ENCODE results near the gene TMPRSS7. TPM values are rescaled to one million over a fixed set of nuclear protein-coding genes. Genes with fewer than 3 reads are reported as not detected.

The TMPRSS7 gene
- total RNA-seq, 1 experiment from 2014 or later: not detected

DNA sequence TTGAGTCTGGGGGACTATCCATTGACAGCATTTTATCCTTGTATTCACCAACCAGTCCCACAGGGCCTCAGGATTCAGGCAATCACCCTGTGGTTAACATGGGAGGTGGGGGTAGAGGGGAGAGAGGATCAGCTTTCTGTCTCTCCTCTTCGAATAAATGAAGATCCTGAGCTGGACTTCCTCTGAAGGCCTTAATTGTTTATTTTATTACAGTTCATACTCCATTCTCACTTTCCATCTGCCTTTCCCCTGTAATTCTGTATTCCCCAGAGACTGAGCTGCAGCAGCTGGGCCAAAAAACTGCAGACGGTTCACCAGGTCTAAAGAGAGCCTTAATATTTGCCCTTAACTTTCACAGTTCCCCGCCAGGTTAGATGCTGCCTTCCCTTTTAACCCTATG lies 23.9 kb upstream of the TMPRSS7 start (continued):
- TF ChIP-seq, protein P1, sequence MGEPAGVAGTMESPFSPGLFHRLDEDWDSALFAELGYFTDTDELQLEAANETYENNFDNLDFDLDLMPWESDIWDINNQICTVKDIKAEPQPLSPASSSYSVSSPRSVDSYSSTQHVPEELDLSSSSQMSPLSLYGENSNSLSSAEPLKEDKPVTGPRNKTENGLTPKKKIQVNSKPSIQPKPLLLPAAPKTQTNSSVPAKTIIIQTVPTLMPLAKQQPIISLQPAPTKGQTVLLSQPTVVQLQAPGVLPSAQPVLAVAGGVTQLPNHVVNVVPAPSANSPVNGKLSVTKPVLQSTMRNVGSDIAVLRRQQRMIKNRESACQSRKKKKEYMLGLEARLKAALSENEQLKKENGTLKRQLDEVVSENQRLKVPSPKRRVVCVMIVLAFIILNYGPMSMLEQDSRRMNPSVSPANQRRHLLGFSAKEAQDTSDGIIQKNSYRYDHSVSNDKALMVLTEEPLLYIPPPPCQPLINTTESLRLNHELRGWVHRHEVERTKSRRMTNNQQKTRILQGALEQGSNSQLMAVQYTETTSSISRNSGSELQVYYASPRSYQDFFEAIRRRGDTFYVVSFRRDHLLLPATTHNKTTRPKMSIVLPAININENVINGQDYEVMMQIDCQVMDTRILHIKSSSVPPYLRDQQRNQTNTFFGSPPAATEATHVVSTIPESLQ (CRISPR knock-in tag; IDR thresholded peaks at IDR 0.05): no peak

DNA sequence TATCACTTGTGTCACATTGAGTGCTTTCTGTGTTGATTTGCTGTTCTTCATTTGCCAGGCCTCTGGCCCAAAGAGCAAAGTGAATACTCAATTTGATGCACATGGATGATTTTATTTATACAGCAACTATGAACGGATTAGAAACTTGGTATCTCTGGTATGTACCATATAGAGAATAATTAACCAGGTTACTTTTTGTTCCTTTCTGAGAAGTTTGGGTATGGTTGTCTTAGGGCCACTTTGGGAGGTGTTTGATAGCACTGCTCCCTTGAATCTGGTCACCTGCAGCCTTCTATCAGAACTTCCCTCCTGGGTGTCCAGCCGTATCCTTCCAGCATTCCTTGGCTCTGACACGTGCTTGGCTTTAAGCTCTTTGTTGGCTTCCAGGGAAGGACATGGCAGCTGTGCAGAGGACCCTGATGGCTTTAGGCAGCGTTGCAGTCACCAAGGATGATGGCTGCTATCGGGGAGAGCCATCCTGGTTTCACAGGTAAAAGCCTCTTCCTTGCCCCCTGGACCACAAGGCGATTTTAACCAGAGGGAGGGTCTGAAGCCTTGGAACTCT lies 23.1 kb upstream of the TMPRSS7 start:
- POLR2A ChIA-PET: no interaction called here
- Mint-ChIP-seq H3K27me3 (ENCODE audit: low read depth) (no peaks in the 10 kb centered on the region), H3K27ac (no peak overlapping the region; the same call in 1 of the 2 replicates), H3K36me3 (no peaks in the 10 kb centered on the region), H3K9me3 (no peaks in the 10 kb centered on the region), H3K4me3 (no peak overlapping the region), H3K4me1 (peaks cover 9% of the 10 kb centered on the region; the same call in 1 of the 2 replicates)
- ATAC-seq (no peak), DNase-seq (ENCODE audit: low spot score) (no peak)
- CTCF ChIA-PET: interaction anchor here (0.6 to 3.4 kb wide), 2 partner anchors 11 to 320 kb away, joined by 3 to 95 read pairs; partner anchors contain the start of gene TAGLN3
- TF ChIP-seq NFE2L1 (CRISPR knock-in tag; IDR thresholded peaks at IDR 0.05) (no peak), GRHL2 (CRISPR knock-in tag; IDR thresholded peaks at IDR 0.05; ENCODE audit: insufficient replicate concordance, severe bottlenecking) (no peak)
- TF ChIP-seq, protein P2, sequence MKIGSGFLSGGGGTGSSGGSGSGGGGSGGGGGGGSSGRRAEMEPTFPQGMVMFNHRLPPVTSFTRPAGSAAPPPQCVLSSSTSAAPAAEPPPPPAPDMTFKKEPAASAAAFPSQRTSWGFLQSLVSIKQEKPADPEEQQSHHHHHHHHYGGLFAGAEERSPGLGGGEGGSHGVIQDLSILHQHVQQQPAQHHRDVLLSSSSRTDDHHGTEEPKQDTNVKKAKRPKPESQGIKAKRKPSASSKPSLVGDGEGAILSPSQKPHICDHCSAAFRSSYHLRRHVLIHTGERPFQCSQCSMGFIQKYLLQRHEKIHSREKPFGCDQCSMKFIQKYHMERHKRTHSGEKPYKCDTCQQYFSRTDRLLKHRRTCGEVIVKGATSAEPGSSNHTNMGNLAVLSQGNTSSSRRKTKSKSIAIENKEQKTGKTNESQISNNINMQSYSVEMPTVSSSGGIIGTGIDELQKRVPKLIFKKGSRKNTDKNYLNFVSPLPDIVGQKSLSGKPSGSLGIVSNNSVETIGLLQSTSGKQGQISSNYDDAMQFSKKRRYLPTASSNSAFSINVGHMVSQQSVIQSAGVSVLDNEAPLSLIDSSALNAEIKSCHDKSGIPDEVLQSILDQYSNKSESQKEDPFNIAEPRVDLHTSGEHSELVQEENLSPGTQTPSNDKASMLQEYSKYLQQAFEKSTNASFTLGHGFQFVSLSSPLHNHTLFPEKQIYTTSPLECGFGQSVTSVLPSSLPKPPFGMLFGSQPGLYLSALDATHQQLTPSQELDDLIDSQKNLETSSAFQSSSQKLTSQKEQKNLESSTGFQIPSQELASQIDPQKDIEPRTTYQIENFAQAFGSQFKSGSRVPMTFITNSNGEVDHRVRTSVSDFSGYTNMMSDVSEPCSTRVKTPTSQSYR (CRISPR knock-in tag; IDR thresholded peaks at IDR 0.05): no peak

DNA sequence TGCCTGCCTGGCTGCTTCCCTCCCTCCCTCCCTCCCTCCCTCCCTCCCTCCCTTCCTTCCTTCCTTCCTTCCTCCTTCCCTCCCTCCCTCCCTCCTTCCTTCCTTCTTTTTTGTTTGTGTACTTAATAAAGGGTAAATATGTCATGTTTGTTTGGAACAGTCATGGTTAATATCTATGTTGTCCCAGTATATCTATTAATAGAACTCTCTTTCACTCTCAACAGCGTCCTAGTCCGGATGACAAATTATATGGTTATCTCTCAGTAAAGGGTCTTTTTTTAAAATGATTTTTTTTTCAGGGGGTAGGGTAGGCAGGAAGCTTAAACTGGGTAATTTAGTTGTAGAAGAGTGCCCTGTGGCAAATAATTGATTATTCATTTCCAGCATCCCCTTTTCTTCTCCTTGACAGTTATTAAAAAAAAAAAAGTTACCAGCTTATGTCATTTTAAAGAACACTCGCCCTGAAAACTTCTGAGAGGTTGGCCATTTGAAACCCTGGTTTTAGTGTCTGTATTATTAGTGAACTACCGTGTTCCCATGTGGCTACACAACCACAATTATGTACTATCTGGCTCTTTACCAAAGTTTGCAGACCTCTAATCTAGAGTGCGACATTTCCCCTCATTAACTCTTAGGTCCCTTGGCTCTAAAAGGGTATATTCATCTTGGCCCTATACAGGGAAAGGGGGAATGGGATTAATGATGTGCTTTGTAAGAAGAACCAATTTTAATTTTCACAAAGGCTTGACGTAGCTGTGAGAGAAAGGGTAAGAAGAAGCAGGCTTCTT lies 22.1 kb upstream of the TMPRSS7 start:
- Mint-ChIP-seq H3K4me1 (peaks cover 9% of the 10 kb centered on the region; the same call in 1 of the 2 replicates), H3K27me3 (ENCODE audit: low read depth) (no peaks in the 10 kb centered on the region), H3K9me3 (no peaks in the 10 kb centered on the region), H3K4me3 (no peak overlapping the region), H3K27ac (no peak overlapping the region), H3K36me3 (no peaks in the 10 kb centered on the region)
- ChIA-PET CTCF (interaction anchor here (0.6 to 3.4 kb wide), 35 partner anchors 8 to 435 kb away, joined by 3 to 150 read pairs (median 8); partner anchors contain the start of genes ABHD10, TAGLN3 and TMPRSS7), POLR2A (interaction anchor here (0.7 to 1.7 kb wide), 3 partner anchors 13 to 152 kb away, joined by 3 to 6 read pairs (median 4); partner anchors contain the start of gene TAGLN3)
- ATAC-seq: no peak
- DNase-seq (ENCODE audit: low spot score): no peak
- TF ChIP-seq ETV6 (CRISPR knock-in tag; IDR thresholded peaks at IDR 0.05) (no peak), FOXP1 (CRISPR knock-in tag; IDR thresholded peaks at IDR 0.05; ENCODE audit: borderline replicate concordance) (no peak), NR3C1 (CRISPR knock-in tag; conservative IDR thresholded peaks at IDR 0.05; ENCODE audit: low read depth) (no peak), ZNF671 (CRISPR knock-in tag; IDR thresholded peaks at IDR 0.05) (no peak), CBFB (CRISPR knock-in tag; IDR thresholded peaks at IDR 0.05; ENCODE audit: low read depth) (no peak)
- TF ChIP-seq, protein P3, sequence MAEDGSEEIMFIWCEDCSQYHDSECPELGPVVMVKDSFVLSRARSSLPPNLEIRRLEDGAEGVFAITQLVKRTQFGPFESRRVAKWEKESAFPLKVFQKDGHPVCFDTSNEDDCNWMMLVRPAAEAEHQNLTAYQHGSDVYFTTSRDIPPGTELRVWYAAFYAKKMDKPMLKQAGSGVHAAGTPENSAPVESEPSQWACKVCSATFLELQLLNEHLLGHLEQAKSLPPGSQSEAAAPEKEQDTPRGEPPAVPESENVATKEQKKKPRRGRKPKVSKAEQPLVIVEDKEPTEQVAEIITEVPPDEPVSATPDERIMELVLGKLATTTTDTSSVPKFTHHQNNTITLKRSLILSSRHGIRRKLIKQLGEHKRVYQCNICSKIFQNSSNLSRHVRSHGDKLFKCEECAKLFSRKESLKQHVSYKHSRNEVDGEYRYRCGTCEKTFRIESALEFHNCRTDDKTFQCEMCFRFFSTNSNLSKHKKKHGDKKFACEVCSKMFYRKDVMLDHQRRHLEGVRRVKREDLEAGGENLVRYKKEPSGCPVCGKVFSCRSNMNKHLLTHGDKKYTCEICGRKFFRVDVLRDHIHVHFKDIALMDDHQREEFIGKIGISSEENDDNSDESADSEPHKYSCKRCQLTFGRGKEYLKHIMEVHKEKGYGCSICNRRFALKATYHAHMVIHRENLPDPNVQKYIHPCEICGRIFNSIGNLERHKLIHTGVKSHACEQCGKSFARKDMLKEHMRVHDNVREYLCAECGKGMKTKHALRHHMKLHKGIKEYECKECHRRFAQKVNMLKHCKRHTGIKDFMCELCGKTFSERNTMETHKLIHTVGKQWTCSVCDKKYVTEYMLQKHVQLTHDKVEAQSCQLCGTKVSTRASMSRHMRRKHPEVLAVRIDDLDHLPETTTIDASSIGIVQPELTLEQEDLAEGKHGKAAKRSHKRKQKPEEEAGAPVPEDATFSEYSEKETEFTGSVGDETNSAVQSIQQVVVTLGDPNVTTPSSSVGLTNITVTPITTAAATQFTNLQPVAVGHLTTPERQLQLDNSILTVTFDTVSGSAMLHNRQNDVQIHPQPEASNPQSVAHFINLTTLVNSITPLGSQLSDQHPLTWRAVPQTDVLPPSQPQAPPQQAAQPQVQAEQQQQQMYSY (CRISPR knock-in tag; IDR thresholded peaks at IDR 0.05): no peak
- TF ChIP-seq, protein P4, sequence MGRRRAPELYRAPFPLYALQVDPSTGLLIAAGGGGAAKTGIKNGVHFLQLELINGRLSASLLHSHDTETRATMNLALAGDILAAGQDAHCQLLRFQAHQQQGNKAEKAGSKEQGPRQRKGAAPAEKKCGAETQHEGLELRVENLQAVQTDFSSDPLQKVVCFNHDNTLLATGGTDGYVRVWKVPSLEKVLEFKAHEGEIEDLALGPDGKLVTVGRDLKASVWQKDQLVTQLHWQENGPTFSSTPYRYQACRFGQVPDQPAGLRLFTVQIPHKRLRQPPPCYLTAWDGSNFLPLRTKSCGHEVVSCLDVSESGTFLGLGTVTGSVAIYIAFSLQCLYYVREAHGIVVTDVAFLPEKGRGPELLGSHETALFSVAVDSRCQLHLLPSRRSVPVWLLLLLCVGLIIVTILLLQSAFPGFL (CRISPR knock-in tag; IDR thresholded peaks at IDR 0.05; ENCODE audit: borderline replicate concordance): no peak
- TF ChIP-seq, protein P5, sequence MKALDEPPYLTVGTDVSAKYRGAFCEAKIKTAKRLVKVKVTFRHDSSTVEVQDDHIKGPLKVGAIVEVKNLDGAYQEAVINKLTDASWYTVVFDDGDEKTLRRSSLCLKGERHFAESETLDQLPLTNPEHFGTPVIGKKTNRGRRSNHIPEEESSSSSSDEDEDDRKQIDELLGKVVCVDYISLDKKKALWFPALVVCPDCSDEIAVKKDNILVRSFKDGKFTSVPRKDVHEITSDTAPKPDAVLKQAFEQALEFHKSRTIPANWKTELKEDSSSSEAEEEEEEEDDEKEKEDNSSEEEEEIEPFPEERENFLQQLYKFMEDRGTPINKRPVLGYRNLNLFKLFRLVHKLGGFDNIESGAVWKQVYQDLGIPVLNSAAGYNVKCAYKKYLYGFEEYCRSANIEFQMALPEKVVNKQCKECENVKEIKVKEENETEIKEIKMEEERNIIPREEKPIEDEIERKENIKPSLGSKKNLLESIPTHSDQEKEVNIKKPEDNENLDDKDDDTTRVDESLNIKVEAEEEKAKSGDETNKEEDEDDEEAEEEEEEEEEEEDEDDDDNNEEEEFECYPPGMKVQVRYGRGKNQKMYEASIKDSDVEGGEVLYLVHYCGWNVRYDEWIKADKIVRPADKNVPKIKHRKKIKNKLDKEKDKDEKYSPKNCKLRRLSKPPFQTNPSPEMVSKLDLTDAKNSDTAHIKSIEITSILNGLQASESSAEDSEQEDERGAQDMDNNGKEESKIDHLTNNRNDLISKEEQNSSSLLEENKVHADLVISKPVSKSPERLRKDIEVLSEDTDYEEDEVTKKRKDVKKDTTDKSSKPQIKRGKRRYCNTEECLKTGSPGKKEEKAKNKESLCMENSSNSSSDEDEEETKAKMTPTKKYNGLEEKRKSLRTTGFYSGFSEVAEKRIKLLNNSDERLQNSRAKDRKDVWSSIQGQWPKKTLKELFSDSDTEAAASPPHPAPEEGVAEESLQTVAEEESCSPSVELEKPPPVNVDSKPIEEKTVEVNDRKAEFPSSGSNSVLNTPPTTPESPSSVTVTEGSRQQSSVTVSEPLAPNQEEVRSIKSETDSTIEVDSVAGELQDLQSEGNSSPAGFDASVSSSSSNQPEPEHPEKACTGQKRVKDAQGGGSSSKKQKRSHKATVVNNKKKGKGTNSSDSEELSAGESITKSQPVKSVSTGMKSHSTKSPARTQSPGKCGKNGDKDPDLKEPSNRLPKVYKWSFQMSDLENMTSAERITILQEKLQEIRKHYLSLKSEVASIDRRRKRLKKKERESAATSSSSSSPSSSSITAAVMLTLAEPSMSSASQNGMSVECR (CRISPR knock-in tag; IDR thresholded peaks at IDR 0.05; ENCODE audit: borderline replicate concordance): no peak
- TF ChIP-seq, protein P2 (CRISPR knock-in tag; IDR thresholded peaks at IDR 0.05): no peak
